HS-27A (cell line): ENCODE results near the gene TTC6.
"Not testable (repeated sequence)": the region's sequence is repeated elsewhere in the genome, so short reads cannot be mapped to it uniquely, and the experiment has no call there.

Experiments used
- DNase-seq: peaks from one replicate; pipeline ENCODE4 v3.0.0-alpha.2; 2012; ENCODE audit warnings: low read depth, missing footprints

The TTC6 gene

GRCh38 chr14:37594971-37595808 is at the start of gene TTC6, which contains the start of gene FOXA1:
TSS of gene TTC6 (plus strand) at chr14:37595629. CDS start at chr14:37622065, 26,436 bp downstream.
TSS of gene FOXA1 (minus strand) at chr14:37595249. CDS start at chr14:37594972, 277 bp downstream.
- no peak for DNase-seq

- no peak for DNase-seq
Measured at GRCh38 chr14:37546621-37547447, 48.6 kb upstream of the TTC6 start.

- DNase-seq: no peak
Measured at GRCh38 chr14:37550511-37550910, 44.9 kb upstream of the TTC6 start.

GRCh38 chr14:37551119-37551518 is 44.3 kb upstream of the TTC6 start:
- no peak for DNase-seq

GRCh38 chr14:37553935-37554550 is 41.4 kb upstream of the TTC6 start:
- DNase-seq: no peak

- DNase-seq: not testable (repeated sequence)
Measured at GRCh38 chr14:37555596-37555995, 39.8 kb upstream of the TTC6 start.

GRCh38 chr14:37558740-37559139 is 36.7 kb upstream of the TTC6 start:
- DNase-seq: no peak

GRCh38 chr14:37559386-37559785 is 36.0 kb upstream of the TTC6 start:
- no peak for DNase-seq

- DNase-seq: no peak
Measured at GRCh38 chr14:37563189-37563588, 32.2 kb upstream of the TTC6 start.

GRCh38 chr14:37565550-37565949 is 29.9 kb upstream of the TTC6 start:
- DNase-seq: no peak

GRCh38 chr14:37566811-37567371 is 28.5 kb upstream of the TTC6 start:
- DNase-seq: no peak

GRCh38 chr14:37569729-37570128 is 25.7 kb upstream of the TTC6 start:
- no peak for DNase-seq

- DNase-seq: no peak
Measured at GRCh38 chr14:37571391-37571790, 24.0 kb upstream of the TTC6 start.

- no peak for DNase-seq
Measured at GRCh38 chr14:37573356-37573755, 22.1 kb upstream of the TTC6 start.

- no peak for DNase-seq
Measured at GRCh38 chr14:37579274-37579673, 16.2 kb upstream of the TTC6 start.

GRCh38 chr14:37580146-37580545 is 15.3 kb upstream of the TTC6 start:
- no peak for DNase-seq

GRCh38 chr14:37583358-37584210 is 11.8 kb upstream of the TTC6 start:
- no peak for DNase-seq

GRCh38 chr14:37584211-37585100 is 11.0 kb upstream of the TTC6 start:
- DNase-seq: no peak

GRCh38 chr14:37585101-37585511 is 10.3 kb upstream of the TTC6 start:
- DNase-seq: no peak
